Stimulated activated CD4-positive, alpha-beta T cell treated with anti-CD3 and anti-CD28 coated beads, Interleukin-4, amount 100 ng/mL, for 1 hour (primary cell): ENCODE results near the gene SDR39U1.

Experiments
- DNase-seq: peaks from one replicate; pipeline ENCODE4 v3.0.0-alpha.2; 2020

Gene SDR39U1

DNA sequence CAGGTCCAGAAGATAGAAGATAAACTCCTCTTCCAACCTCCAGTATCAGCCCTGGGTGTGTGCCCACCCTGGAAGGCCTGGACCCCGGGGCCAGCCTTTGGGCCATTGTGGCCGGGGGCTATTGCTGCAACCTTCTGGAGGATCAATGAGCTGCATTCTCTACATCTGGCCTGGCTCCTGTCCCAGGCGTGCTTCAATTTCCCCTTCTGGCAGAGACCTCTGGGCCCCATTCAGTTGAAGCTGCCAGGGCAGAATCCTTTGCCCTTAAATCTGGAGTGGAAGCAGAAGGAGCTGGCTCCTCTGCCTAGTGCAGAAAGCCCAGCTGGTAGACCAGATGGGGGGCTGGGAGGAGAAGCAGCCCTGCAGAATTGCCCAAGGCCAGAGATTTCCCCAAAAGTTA lies 33.8 kb downstream of the SDR39U1 start:
- no peak for DNase-seq

DNA sequence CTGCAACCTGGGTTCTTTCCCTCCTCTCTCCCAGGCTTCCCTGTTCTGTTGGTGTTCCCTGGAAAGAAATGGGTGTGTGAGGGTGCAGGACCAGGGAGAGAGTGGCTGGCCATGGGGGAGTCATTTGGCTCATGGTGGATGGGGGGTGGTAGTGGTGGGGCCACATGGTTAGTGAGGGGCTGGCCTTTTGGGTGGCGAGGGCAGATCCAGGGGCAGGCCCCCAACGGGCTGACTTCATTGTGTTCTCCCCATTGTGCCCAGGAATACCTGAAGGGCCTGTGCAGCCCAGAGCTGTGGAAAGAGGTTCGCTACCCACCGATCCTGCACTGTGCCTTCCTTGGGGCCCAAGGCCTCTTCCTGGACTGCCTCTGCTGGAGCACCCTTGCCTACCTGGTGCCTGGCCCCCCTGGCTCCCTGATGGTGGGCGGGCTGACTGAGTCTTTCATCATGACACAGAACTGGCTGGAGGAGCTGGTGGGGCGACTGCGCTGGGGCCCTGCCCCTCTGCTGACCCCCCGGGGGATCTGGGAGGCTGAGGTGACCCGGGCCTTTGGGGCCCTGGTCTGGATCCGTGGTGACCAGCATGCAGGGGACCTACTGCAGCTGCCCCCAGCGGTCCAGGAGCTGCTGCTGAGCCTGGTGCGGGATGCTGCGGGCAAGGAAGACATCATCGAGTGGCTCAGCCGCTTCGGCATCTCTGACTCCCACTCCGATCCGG lies 34.8 kb downstream of the SDR39U1 start:
- no peak for DNase-seq

DNA sequence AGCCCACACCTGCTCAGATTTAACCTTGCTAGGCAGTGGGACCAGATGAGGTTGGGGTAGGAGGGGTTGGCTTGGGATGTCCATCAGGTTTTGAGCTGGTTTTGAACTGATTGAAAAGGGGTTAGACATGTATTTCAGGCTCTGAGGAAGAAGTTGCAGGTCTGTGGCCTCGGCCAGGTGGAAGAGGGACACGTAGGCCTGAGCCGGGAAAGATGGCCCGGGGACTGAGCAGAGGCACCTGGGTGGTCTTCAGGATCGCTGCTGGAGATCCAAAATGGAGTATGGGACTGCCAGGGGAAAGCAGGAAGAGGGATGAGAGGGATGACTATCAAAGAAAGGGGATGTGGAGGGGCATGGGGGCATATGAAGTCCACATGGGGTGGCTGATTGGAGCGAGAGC lies 36.2 kb downstream of the SDR39U1 start:
- no peak for DNase-seq

DNA sequence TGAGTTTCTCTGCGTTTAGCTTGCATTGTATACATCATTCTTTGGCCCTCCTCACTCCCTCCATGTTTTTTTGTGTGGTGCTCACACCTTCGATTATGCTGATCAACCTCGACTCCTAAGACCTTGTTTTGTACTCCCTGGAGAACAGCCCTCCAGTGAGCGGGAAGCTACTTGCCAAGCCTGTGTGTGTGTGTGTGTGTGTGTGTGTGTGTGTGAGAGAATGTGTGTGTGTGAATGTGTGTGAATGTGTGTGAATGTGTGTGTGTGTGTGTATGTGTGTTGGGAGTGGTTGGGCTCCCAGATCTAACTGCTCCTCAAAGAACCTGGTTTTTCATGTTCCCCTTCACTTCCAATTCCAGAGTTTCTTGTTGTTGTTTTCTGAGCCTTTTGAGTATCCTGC lies 37.8 kb downstream of the SDR39U1 start:
- no peak for DNase-seq

DNA sequence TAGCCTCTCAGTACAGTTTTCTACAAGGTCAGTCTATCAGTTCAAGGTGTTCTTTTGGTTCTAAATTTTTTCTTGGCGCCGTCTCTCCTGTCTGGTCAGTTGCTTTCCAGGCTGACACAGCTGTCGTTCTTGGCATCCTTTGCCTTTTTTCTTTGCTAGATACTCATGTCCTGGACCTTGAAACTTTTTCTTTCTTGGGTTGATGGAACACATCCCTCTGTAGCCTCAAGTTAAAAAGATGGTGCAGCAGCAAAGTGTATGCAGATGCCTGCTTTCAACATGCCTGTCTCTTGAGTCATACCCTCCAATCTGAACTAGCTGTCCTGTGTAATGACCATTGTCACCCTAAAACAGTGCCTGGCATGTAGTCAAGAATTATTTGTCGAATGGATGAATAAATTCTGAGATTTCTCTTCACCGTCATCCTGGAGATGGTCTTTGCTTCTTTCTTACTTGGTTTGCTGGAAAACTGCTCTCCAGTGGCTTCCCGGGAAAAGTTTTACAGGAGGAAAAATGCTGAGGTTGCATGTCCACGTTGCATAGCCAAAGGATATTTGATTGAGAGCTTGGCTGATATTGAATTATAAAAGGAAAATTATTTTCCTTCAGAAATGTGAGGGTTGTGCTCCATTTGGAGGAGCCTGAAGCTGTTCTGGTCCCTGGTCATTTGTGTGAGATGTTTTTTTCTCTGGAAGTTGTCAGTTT lies 39.1 kb downstream of the SDR39U1 start:
- no peak for DNase-seq

DNA sequence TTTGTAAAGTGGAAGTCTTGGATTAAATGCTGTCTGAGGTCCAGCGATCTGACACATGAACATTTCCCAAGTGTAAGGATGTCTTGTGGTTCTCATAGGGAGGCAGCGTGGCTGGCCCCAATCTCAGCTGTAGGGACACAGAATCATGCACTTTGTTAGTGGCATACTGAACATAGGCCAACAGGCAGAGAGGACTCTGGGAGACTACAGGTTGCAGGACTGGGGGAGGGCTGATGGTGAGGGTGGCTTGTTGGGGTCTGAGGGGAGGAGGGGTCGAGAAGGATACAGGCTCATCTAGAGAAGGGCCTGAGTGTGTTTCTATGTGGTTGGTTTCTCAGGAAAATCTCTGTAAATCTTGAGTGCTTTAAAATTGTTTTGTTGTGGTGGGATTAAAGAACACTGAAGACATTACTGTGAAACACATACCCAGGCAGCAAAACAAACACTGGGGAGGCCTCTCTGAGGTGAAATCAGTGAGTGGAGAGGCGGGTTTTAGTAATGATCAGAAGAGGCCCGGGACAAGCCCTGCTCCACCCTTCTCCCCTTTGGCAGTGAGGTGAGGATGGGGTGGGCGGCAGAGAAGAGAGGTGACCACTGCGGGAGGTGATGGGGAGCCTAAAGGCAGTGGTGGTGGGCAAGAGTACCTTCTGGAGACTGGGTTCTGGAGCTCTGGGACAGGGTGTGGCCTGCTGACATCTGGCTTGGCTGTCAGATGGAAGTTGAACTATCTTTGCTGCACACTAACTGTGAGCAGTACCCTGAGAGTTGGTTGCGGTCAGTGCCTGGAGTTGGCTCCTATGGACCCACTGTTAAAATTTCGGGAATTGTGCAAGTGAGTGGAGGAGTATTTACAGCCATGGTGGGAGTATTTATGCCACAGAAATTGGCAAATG lies 40.5 kb downstream of the SDR39U1 start:
- no peak for DNase-seq

GRCh38 chr14:24399999-24400718 lies 42.4 kb downstream of the SDR39U1 start:
- DNase-seq = no peak

DNA sequence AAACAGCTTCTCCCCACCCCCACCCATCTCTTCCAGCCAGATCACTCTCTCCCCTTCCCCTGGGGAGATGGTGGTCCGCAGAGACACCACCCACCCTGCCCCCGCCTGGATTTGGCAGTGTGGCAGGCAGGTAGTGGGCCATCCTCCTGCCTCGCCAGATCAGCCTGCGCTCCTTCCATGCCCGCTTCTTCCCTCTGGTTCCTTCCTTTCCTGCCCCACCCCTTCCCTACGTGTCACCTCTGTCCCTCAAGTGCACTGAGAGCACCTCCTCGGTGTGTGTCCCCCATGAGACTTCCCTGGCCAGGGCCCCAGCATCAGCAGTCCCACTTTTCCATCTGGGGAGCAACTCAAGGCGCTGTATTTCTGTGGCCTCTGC lies 43.1 kb downstream of the SDR39U1 start:
- no peak for DNase-seq

- DNase-seq = peak; percentile 30
These were observed 43.7 kb downstream of the SDR39U1 start, which contains the start of gene NYNRIN for GRCh38 chr14:24398653-24399446. Gene NYNRIN, plus strand, starts transcription at chr14:24399003. Its CDS starts 244 bp downstream, at chr14:24399247.

DNA sequence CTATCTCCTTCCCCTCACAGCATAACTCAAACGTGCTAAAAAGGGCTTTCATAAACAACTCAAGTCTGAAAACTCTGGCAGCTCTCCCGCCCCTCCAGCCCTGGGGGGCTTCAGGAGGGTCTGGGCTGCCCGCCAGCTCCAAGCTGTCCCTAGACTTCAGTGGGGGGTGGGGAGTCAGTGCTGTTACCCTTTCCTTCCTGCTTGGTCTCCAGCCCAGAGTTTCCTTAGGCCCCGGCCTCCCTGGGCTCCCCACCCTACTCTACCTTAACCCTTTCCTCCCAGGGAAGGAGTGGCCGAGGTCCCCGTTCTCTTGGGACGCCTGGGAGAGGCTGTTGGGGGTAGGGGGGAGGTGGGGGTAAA lies 44.3 kb downstream of the SDR39U1 start:
- DNase-seq = no peak

GRCh38 chr14:24397639-24398292 lies 44.8 kb downstream of the SDR39U1 start:
- no peak for DNase-seq

DNA sequence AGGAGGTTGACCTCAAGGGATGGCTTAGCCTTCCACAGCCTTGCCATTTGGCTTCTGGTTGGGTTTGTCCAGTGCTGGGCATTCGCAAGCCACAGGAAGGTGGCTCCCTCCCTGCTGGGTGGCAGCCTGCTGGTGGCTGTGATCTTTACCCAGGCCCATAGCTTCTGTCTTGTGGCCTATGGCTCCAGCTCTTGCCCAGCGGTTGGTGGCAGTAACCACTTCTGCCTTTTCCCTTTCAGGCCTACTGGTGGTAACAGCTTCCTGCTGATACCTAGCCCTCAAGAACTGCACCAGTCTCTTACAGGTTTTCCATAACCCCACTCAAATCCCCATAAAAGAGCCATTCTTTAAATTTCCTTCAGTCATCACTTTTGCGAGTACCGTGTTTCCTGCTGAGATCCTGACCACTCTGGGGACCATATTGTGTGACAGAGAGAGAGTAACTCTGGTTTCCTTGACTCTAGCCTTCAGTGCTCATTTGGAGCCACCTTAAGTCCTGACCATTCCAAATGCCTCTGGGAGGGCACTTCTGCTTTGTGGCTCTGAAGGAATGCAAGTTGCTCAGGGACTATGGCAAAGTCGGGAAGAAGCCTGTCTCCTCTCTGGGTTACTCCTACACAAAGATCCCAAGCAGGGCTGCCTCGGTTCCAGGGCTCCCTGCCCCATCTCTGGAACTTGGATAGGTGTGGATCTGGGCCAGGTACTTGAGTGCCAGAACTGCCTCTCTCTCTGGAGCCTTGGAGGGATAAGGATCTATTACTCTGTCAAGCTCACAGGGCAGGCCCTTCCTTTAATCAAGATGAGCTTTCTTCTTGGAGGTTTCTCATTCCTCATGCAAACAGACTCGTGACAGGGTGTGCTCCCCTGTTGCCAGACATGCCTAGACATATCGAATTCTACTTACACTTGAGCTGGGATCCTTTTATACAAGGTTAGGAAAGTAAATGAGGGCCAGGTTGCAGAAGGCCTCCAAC lies 46.7 kb downstream of the SDR39U1 start:
- DNase-seq = no peak

DNA sequence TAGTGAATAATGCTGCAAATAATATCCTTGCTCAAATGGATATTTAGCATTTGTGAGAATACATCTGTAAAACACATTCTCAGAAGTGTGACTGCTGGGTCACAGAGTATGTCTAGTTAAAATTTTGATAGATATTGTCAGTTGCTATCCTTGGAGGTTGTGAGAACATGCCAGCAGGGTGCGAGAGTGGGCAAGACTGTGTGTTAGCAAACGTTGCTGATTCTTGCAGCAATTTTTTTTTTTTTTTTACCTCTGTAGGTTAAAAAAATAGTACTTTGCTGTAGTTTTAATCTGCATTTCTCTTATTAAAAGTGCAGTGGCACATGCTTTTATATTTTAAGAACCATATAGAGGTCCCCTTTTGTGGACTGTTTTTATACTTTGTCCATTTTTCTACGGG lies 48.3 kb downstream of the SDR39U1 start:
- DNase-seq = no peak

DNA sequence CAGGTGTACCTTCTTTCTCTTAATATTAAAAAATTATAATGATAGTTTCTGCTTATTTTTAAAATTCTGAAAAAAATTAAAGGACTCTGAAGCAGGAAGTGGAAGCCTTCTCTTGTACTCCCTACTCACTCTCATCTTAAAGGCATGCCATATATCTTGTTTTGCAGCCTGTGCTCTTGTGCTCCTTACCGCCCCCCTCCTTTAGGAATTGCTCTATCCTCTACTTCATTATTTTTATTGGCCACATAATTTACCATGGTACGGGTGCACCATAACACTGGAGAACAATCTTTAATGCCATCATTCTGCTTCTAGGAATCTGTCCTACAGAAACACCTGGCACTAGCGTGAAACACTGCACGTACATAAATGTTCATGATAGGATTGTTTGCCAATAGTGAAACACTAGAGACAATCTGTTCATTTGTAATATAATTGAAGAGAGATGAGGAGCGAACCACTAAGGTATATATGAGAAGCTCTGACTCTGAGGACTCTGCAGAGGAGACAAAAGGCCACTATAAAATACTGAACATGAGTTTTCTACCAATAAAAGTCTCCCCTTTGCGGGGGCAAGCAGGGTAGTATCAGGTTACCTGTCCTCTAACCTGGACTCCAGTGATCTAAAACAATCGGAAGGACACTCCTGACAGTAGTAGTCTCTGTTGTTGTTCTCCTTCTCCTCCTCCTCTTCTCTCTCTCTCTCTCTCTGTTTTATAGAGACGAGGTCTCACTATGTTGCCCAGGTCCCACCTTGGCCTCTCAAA lies 50.1 kb downstream of the SDR39U1 start:
- no peak for DNase-seq

DNA sequence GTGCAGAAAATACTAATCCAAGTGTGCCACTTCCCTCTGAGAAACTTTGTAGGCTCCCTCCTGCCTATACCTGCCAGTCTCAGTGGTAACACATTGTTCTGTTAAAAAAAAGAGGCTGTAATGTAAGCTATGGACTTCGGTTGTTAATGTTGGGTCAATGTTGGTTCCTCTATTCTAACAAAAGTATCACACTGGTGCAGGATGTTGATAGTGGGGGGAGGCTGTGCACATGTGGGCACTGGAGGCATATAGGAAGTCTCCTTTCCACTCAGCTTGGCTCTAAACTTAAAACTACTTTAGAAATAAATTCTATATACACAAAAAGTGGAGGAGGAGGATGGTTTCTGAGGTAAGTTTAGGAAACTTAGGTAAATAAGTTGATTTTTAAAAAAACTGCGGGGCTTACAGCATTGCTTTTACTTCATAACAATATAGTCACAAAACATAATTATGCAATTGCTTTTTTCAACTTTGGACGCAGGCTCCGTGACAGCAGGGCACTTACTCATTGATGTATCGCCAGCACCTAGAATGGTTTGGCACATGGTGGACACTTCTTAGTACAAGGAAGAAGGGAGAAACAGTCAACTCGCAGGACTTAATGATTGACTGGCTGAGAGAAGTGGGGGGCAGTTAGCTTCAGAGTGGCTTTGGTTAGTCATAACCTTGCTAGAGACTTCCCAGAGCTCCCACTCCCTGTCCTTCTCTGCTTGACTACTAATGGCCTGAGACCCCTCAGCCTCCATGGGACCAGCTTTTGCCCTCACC lies 51.7 kb downstream of the SDR39U1 start:
- no peak for DNase-seq
